NCI-H446 (cell line): ENCODE measurements around the gene INO80B.
"Not testable (repeated sequence)": the region's sequence is repeated elsewhere in the genome, so short reads cannot be mapped to it uniquely, and the experiment has no call there.

ENCODE experiments used
- DNase-seq, 2 experiments: peaks; one replicate each; lab custom pipeline; 2025; lab: John Stamatoyannopoulos, UW

INO80B gene

DNA sequence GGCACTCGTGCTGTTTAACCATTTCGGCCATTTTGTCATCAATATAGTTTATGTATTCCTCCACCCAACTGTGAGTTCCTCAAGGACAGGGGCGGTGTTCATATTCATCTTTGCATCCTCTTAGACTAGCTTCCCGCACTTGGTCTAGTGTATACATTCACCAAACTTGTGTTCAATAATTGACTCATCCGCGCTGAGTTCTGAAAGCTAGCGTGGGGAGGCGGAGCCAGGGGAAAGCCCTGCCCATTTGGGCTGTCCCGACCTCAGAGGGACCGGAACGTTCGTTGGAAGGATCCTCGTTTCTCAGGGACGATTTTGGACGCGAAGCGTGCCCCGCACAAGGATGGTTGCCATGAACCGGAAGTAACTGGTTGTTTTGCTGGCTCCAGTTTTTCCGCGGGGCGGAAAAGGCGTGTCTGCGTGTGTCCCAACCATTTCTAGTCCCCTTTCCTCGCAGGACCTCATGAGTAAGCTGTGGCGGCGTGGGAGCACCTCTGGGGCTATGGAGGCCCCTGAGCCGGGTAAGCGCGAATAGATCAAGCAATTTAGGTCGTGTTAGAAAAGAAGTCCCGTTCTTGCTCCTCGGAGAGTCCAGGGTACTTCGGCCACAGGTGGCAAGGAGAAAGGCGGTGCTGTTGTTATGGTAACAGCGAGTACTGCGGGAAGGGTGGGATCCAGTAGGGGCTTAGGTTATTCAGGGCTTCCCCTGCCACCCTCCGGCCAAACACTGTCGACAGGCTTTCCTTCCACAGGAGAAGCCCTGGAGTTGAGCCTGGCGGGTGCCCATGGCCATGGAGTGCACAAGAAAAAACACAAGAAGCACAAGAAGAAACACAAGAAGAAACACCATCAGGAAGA lies at the start of gene INO80B:
Gene INO80B, plus strand, starts transcription at position 434 of the 858 bp plus-strand sequence. Its CDS starts 30 bp downstream, at position 464.
- DNase-seq = peak; percentile 82 to 98

DNA sequence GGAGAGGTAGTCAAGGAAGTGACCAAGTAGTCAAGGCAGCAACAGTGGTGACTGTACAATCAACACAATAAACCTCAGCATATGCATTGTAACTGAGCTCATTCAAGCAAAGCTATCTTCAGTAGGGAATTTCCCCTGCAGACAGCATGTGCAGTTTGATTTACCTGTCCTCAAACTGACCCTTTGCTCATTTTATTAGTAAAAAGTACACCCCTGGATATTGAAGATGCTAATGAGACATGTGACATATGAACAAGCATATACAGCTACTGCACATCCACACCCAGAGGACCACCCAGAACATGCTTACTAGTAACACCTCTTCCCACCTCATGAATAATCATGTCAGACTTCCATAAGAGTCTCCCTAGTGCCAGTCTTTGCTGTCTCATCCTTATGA lies 48.9 kb upstream of the INO80B start:
- no peak for DNase-seq

DNA sequence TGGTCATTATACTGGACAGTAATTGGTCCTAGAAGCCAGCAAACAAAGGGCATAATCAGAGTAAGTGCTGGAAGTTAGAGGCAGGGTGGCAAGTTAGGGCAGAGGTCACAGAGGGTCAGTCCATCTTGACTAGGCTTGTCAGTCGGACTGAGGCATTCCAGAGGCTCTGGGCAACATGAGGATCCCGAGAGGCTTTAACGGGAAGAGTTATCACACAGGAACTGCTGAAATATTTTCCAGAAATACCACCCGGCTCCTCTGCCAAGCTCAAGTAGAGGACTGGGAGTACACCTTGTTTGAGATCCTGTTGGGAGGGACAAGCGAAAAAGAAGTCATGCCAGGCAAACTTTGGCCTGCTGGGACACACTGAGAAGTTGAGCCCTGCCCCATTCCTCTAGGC lies 47.2 kb upstream of the INO80B start:
- DNase-seq = no peak

DNA sequence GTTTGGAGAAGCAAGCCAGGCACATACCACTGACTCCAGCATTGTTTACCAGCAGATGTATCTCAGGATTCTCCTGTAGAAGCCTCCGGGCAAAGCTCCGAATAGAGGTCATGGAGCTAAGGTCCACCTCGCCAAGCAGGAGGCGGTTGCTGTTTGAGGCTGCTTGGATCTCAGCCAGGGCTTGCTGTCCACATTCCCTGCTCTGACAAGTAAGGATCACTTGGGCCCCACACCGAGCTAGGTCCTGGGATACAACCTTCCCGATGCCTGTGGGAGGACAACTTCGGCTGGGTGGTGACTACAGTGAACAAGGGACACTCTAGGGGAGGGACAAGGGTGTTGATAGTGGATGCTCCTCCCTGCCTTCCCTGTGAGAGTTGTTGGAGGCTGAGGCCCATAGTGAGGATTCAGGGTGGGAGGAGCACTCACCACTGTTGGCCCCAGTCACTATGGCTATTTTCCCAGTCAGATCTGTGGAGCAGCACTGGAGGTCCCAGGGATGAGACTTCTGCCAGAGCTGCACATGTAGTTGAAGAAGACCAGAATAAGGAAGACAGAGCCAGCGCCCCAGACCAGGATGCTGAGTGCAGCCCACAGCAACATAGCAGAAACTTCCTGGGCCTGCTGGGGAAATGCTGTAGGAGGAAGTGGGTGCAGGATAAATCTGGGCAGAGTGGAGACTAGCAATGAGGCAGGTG lies 41.7 kb upstream of the INO80B start:
- no peak for DNase-seq

DNA sequence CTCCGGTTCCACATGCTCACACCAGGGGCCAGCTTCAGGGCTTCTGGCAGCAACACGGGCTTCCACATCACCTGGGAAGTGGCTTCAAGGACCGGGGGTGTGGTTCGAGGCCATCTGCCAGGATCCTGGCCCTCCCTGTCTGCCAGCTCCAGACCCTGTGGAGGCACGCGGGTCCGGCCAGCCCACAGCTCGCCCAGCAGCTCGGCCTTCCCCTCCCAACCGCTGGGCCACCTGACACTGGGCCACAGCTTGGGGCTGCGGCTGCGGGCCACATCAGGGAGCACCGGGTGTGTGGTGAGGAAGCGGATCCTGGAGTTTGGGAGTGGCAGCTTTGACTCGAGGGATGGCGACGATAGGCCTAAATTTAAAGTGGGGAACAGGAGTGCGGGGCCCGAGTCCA lies 40.4 kb upstream of the INO80B start:
- DNase-seq = no peak

DNA sequence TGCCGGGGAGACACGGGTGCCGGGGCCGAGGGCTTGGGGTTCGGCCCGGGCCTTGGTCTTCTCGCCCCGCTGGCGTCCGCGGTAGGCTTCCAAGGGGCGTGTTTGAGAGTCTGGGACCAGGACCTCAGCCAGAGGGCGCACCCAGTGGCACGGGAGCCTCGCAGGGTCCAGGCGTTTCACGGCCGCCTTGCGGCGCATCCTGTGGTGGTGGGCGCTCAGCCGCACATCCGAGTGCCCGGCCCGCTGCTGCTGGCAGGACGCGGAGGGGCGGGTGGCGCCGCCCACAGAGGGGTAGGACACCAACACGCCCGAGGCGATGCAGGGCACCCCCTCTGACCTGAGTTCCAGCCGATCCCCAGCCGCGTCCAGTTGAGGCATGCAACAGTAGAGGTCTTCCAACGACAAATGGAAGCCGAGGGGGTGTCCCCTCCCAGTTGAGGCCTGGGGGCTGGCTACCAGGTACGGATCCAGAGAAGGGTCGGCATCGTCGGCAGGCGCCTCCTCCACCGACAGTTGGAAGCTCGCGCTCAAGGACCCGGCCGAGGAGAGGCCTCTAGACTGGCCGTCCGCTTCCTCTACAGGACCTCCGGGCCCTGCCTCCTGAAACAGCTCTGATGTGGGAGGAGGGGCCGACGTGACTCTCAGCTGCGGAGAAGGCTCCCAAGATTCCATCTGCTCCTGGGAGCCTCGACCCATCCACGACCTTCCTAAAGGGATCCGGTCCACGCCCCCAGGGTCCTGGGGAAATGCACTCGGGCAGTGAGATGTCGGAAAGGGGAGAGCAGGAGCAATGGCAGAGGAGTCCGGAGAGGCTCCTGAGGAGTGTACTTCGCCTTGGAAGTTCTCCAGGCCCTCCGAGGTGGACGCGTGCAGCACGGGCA lies 39.8 kb upstream of the INO80B start:
- no peak for DNase-seq

DNA sequence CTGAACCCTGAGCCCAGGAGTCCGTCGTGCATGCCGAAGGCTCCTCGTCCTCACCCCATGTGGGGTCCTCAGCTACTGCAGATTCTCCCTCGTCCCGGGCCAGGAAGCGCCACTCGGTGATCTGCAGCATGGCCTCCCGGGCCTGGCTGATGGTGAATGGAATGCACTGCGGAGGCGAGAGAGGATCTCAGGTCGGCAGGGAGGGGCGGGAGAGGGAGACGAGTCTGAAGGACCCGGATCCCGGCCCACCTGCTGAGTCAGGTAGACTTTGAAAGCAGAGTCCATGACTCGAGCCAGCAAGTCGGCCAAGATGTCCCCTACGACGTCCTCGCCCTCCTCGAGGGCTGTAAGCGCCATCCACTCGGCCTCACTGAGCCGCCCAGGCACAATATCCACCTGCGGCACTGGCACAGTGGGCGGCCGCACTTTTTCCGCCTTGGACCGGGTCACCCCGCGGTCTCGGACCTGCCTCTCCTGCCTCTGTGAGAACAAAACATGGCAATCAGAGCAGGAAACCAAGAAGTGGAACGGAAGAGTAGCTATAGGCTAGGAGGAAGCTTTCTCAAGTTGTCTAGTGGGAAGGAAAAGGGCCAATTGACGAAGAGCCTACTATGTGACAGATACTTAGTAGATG lies 39.0 kb upstream of the INO80B start:
- DNase-seq = no peak

DNA sequence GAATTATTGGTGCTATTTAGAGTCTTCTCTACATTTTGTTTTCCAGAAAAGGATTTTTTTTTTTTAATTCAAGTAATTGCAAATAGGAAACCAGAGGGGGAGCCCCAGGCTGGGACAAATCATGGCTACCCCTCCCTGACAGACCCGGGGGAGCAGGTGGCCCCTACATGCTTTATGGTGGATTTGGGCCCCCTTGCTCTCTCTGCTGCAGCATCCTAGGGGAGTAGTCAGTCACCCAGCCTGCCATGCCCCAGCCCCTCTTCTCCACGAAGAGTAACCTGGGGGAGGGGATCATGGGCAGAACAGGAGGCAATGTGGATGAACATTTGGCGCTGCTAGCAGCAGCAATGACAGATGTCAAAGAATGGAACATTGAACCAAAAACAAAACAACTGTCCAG lies 38.1 kb upstream of the INO80B start:
- DNase-seq = no peak

DNA sequence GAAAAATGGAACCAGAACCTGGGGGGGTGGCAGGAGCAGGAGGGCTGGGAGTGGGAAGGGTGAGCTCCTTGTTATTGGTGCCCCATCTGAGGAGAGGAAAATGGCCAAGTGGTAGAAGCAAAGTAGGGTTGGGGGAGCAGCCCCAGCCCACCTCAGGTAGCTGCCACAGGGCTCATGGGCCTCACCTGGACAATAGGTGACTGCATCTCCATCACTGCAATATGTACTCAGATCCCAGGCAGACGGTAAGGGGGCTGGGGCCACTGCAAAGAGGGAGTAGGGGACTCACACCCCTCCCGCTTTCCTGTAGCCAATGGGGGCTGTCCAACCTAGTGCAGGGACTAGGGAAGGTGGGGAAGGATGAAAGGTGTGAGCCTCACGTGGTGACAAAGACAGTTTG lies 37.7 kb upstream of the INO80B start:
- no peak for DNase-seq

DNA sequence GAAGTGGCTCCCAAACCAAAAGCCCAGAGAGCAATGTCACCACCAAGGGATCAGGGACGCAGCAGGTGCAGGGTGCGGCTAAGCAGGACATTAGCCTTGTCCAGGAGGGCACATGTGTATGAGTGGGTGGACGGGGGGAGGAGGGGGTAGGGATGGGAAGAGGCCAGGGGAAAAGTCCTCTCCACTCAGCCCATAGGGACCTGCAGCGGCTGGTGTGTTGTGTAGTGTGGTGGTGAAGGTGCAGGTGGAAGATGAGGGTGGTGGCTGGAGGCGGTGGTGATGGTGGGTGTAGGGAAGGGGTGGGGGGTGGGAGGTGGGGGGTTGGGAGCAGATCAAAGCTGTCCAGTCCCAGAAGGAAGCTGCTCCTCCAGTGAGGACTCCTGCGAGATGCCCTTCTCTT lies 37.1 kb upstream of the INO80B start:
- no peak for DNase-seq

DNA sequence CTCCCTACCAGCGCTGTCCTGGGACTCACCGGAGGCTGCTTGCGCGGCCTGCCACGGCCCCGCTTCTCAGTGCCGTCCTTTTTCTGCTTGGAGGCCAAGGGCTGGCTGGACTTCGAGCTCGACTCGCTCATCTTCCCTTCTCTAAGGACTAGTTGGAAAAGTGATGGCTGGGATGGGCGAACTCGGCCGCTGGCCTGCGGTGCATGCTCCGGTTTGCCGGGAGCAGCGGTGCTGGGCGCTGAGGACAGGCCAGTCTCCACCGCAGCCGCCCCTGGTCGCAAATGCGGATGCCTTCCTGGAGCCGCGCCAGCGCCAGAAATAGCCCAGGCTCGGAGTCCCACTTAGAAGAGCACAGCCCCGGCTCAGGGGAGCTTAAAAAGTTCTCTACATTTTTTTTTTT lies 36.6 kb upstream of the INO80B start:
- no peak for DNase-seq

DNA sequence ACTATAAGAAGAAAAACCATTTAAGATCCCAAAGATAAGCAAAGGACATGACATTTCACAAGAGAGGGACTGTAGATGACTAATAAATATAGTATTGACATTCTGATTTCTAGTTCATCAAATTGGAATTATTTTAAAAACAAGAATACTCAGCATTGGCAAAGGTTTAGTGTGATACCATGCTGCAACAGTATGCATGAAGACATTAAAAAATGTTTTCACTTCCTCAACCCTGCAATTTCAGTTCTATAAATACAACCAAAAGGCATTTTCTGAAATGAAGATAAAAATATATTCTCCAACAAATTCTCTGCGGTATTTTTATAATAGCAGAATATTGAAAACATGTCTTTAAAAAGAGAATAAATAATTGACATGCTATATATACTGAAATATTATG lies 35.5 kb upstream of the INO80B start:
- no peak for DNase-seq

DNA sequence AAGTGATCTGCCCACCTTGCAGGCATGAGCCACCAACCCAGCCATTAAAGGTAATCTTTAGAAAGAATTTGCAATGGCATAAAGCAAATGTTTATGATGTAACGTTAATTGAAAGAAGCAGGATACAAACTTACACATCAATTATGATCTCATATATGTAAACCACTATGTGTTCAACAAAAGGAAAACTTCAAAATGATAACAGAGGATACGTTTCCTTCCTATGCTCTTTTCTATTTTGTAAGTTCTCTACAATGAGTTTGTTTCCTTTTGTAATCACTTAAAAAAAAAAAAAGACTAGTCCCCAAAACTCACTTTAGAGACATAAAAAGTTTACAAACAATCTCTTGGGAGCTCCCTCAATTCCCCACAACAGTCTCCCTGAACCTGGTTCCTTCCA lies 34.9 kb upstream of the INO80B start:
- DNase-seq = no peak

DNA sequence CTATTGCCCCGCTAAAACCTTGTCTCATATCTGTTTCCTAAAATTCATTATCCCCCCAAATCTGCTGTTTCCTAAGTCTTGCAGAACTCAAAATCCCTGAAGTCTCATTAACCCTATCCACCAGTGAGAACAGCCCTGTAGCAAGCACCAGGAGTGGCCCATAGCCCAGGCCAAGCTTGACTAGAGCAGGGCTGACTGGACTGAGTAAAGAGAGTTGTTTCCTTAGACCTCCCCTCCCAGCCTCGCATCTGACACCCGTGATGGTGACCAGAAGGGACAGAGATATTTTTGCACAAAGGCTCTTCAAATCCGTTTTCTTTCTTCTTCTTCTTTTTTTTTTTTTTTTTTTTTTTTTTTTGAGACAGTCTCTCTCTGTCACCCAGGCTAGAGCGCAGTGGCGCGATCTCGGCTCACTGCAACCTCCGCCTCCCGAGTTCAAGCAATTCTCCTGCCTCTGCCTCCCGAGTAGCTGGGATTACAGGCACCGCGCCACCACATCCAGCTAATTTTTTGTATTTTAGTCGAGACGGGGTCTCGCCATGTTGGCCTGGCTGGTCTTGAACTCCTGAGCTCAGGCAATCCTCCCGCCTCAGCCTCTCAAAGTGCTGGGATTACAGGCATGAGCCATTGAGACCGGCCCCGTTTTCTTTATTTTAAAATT lies 34.3 kb upstream of the INO80B start:
- DNase-seq = not testable (repeated sequence)

DNA sequence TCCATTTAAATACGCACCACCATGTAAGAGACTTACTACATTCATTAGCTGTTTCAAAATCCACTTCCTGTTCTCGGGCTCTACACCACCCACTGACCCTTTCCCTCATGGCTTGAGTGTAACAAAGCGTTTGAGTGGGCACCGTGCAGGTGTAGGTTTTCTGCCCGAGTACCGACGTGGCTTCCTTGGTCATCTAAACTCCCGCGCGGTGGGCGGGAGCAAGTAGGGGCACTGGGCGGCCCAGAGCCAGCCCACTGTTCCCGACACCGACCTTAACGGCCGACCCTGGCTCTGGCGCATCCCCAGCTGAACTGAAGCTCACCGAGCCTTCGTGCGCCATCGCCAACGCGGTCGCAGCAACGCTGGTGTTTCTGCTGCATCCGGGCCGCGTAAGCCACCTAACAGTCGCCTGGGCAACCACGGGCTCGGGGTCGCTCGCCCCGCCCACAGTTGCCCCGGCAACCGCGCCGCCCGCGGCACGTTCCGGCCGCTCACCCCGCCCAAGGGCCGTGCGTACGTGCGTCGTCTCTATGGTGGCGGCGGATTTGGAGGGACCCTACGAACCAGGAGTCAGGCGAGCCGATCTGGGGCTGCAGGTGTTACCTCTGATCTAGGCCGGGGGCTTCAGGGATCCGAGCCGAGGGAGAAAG lies 33.5 kb upstream of the INO80B start, which contains the start of the genes C2orf81 and WDR54:
Gene C2orf81, minus strand, starts transcription at position 399 of the 650 bp plus-strand sequence. Its CDS starts 59 bp downstream, at position 340.
Gene WDR54, plus strand, starts transcription at position 510 of the 650 bp plus-strand sequence. CDS start 424 bp downstream, outside the sequence.
- DNase-seq = peak; percentile 79 to 89

DNA sequence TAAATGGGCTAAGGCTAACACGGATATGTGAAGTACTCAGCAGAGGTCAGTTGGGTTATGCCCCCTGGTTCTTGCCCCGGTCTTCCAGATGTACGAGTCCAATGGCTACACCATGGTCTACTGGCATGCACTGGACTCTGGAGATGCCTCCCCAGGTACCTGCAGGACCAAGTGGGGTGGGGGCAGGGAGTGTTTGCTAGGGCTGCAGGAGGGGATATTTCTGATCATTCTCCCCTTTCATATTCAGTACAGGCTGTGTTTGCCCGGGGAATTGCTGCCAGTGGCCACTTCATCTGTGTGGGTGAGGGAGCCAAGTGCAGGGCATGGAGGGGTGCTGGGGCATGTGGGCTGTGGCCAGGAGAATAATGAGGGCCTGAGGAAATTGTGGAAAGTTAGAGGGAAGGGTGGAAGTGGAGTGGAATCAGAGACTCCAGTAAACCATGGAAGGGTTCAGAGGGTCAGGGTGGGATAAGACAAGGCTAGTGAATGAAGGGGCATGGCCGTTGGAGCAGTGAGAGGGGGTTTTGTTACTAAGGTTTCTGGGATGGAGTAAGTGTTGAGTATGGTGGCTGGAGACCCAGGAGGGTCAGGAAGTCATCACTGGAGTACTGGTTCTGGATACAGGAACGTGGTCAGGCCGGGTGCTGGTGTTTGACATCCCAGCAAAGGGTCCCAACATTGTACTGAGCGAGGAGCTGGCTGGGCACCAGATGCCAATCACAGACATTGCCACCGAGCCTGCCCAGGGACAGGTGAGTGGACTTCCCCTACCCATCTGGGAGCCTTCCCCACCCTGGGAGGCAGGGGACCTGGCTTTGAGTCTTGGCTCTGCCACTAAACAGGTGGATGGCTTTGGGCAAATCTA lies 31.4 kb upstream of the INO80B start:
- no peak for DNase-seq

DNA sequence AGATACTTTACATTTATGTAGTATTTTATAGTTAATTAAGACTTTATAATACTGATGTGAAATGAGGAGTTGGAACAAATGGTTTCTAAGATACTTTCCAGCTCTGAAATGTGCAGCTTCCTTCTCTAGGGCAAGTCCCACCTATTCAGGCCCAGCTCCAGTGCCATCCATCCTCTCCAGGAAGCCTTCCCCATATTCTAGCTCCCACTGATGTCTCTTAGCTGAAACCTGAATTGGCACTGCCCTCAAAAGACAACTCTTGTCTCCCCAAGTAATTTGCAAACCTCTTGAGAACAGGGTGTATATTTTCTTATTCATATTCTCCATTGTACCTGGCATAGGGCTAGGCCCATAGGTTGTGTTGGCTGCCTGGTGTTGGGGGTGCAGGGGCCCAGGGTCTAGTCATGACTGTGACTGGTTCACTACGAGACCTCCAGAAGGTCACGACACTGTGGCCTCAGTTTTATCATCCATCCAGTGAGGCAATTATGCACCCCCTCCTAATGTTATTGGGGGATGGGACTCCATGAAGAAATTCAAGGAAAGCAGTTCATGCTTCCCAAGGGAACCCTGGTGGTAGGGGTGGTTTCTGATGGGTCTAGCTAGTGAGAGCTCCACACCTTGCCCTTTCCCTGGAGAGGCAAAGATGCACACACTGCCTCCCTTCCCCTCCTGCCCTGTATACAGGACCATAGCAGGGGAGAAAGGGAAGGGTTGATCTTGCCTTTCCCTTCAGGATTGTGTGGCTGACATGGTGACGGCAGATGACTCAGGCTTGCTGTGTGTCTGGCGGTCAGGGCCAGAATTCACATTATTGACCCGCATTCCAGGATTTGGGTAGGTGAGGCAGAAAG lies 30.5 kb upstream of the INO80B start:
- no peak for DNase-seq

DNA sequence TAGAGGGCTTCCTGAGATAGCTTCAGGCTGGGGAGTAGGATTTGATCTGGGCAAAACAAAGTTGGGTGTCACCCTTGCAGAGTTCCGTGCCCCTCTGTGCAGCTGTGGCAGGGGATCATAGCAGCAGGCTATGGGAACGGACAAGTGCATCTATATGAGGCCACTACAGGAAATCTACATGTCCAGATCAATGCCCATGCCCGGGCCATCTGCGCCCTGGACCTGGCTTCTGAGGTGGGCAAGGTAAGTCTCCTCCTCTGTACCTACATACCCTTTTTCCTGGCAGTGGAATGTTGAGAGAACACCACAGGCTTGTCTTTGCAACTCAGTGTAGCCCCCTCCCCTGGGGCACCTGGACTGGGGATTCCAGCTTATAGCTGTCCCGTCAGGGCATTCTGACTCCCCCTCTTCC lies 29.9 kb upstream of the INO80B start:
- no peak for DNase-seq

DNA sequence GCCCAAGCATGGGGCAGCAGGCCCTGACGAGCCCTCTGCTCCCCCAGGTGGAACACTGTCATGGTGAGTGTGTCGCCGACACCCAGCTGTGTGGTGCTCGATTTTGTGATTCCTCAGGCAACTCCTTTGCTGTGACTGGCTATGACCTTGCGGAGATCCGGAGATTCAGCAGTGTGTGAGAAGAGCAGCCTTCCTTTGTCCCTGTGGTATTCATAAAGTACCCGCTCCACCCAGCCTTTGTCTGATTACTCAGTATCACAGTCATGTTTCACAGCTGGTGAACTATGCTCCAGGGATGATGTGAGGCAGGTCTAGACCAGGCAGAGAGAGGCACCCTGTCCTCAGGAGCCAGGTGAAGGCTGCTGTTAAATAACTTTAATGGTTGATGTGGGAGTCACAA lies 29.4 kb upstream of the INO80B start:
- DNase-seq = no peak
